ENCODE results near the gene C11orf91.
"Not testable (repeated sequence)": the region's sequence is repeated elsewhere in the genome, so short reads cannot be mapped to it uniquely, and the experiment has no call there.

The C11orf91 gene

GRCh38 chr11:33685082-33685481, 15.5 kb downstream of the C11orf91 start:
- in situ Hi-C loops (cut with MboI; ENCODE audit: low pct_unique_long_range_greater_than_20kb, low sequenced_read_pairs) = loop anchor here (25.0 kb wide), 1 partner anchor 323 kb away; no protein-coding TSS in a partner anchor
- DNase-seq = no peak

GRCh38 chr11:33684003-33684706, 16.5 kb downstream of the C11orf91 start:
- no peak for DNase-seq
- in situ Hi-C loops (cut with MboI; ENCODE audit: low pct_unique_long_range_greater_than_20kb, low sequenced_read_pairs) = loop anchor here (25.0 kb wide), 1 partner anchor 322 kb away; no protein-coding TSS in a partner anchor

- no peak for DNase-seq
- in situ Hi-C loops (cut with MboI; ENCODE audit: low pct_unique_long_range_greater_than_20kb, low sequenced_read_pairs) = loop anchor here (25.0 kb wide), 1 partner anchor 320 kb away; no protein-coding TSS in a partner anchor
Measured at GRCh38 chr11:33682446-33682845, 18.2 kb downstream of the C11orf91 start.

GRCh38 chr11:33682019-33682418, 18.6 kb downstream of the C11orf91 start:
- no peak for DNase-seq
- in situ Hi-C loops (cut with MboI; ENCODE audit: low pct_unique_long_range_greater_than_20kb, low sequenced_read_pairs) = loop anchor here (25.0 kb wide), 1 partner anchor 320 kb away; no protein-coding TSS in a partner anchor

- DNase-seq = not testable (repeated sequence)
- in situ Hi-C loops (cut with MboI; ENCODE audit: low pct_unique_long_range_greater_than_20kb, low sequenced_read_pairs) = loop anchor here (25.0 kb wide), 1 partner anchor 316 kb away; no protein-coding TSS in a partner anchor
Measured at GRCh38 chr11:33678616-33679015, 22.0 kb downstream of the C11orf91 start.

- DNase-seq = no peak
- in situ Hi-C loops (cut with MboI; ENCODE audit: low pct_unique_long_range_greater_than_20kb, low sequenced_read_pairs) = no loop called here
Measured at GRCh38 chr11:33674035-33674814, 26.4 kb downstream of the C11orf91 start.

- no peak for DNase-seq
- in situ Hi-C loops (cut with MboI; ENCODE audit: low pct_unique_long_range_greater_than_20kb, low sequenced_read_pairs) = no loop called here
Measured at GRCh38 chr11:33672273-33672672, 28.4 kb downstream of the C11orf91 start.

- no peak for DNase-seq
- in situ Hi-C loops (cut with MboI; ENCODE audit: low pct_unique_long_range_greater_than_20kb, low sequenced_read_pairs) = no loop called here
Measured at GRCh38 chr11:33670250-33671011, 30.2 kb downstream of the C11orf91 start.

- no peak for DNase-seq
- in situ Hi-C loops (cut with MboI; ENCODE audit: low pct_unique_long_range_greater_than_20kb, low sequenced_read_pairs) = no loop called here
Measured at GRCh38 chr11:33669598-33670249, 30.9 kb downstream of the C11orf91 start.

- no peak for DNase-seq
- in situ Hi-C loops (cut with MboI; ENCODE audit: low pct_unique_long_range_greater_than_20kb, low sequenced_read_pairs) = no loop called here
Measured at GRCh38 chr11:33668951-33669596, 31.6 kb downstream of the C11orf91 start.

- no peak for DNase-seq
- in situ Hi-C loops (cut with MboI; ENCODE audit: low pct_unique_long_range_greater_than_20kb, low sequenced_read_pairs) = no loop called here
Measured at GRCh38 chr11:33668468-33668825, 32.2 kb downstream of the C11orf91 start.

GRCh38 chr11:33667819-33668467, 32.7 kb downstream of the C11orf91 start:
- DNase-seq = no peak
- in situ Hi-C loops (cut with MboI; ENCODE audit: low pct_unique_long_range_greater_than_20kb, low sequenced_read_pairs) = no loop called here

- DNase-seq = no peak
- in situ Hi-C loops (cut with MboI; ENCODE audit: low pct_unique_long_range_greater_than_20kb, low sequenced_read_pairs) = no loop called here
Measured at GRCh38 chr11:33665350-33666106, 35.1 kb downstream of the C11orf91 start.

GRCh38 chr11:33664827-33665226, 35.8 kb downstream of the C11orf91 start:
- DNase-seq = no peak
- in situ Hi-C loops (cut with MboI; ENCODE audit: low pct_unique_long_range_greater_than_20kb, low sequenced_read_pairs) = no loop called here

GRCh38 chr11:33664166-33664565, 36.5 kb downstream of the C11orf91 start:
- in situ Hi-C loops (cut with MboI; ENCODE audit: low pct_unique_long_range_greater_than_20kb, low sequenced_read_pairs) = no loop called here
- no peak for DNase-seq

GRCh38 chr11:33663121-33663520, 37.5 kb downstream of the C11orf91 start:
- in situ Hi-C loops (cut with MboI; ENCODE audit: low pct_unique_long_range_greater_than_20kb, low sequenced_read_pairs) = no loop called here
- no peak for DNase-seq

GRCh38 chr11:33661526-33661925, 39.1 kb downstream of the C11orf91 start:
- in situ Hi-C loops (cut with MboI; ENCODE audit: low pct_unique_long_range_greater_than_20kb, low sequenced_read_pairs); DNase-seq: not testable (repeated sequence)
